K562 (cell line): ENCODE data around the gene TWSG1. TPM values are rescaled to one million over a fixed set of nuclear protein-coding genes. Genes with fewer than 3 reads are reported as not detected.
A peak's percentile ranks its signal among the peaks of the same experiment; 100 is the strongest.

ENCODE experiments used
- ATAC-seq: fragments of 200-7000 bp; cut with Tn5 transposase; 3 replicates; pipeline ENCODE4 v1.9.1; 2020; ENCODE audit warnings: moderate library complexity
- BruUV-seq: library from RNA; stranded (reverse); fragments of 400-500 nt; replicated peaks from 2 replicates; lab custom pipeline; 2021; lab: Mats Ljungman, UMichigan
- CTCF ChIA-PET: fragments of 300-600 bp; formaldehyde crosslinking; extraction: SDS; loops from one replicate; lab custom pipeline; 2021; ENCODE audit warnings: low intra/inter-chr PET ratio; lab: Yijun Ruan, JAX
- POLR2A ChIA-PET: fragments of 300-600, 350-650 bp; sonication (Branson Sonifier 250); formaldehyde crosslinking; extraction: SDS; loops from one replicate; lab custom pipeline; 2021; ENCODE audit warnings: antibody characterized with exemption, inconsistent platforms; lab: Yijun Ruan, JAX
- DNase-seq, 4 experiments: peaks; one replicate each; pipeline versions ENCODE4 v3.0.0 to v3.0.0-alpha.2; 2011 to 2018; ENCODE audit warnings: low spot score in 3 of 4, mixed read lengths in 3 of 4; ENCODE audit errors: extremely low read depth in 1 of 4
- FAIRE-seq: peaks from 2 replicates; lab custom pipeline; 2011; peaks lifted over from hg19 to GRCh38; lab: Jason Lieb, UNC
- H2AFZ ChIP-seq: 2 replicates; pipeline ENCODE4 v1.6.0; 2011; ENCODE audit warnings: low read depth, low read length, control low read depth, inconsistent platforms
- H3K27ac ChIP-seq: fragments of 200-600 bp; 3 replicates; pipeline ENCODE4 v1.8.0; 2011; ENCODE audit warnings: low read depth, mild to moderate bottlenecking, control low read depth, inconsistent platforms, low read length, moderate library complexity, mixed read lengths; ENCODE audit errors: extremely low read depth
- H3K27me3 ChIP-seq, 2 experiments: fragments of 300-600 bp in 1 of 2; 2 replicates in 1 of 2; 3 replicates in 1 of 2; pipeline versions ENCODE4 v1.6.0 to v1.8.0; 2011; ENCODE audit warnings: inconsistent platforms in 2 of 2, low read length in 2 of 2, mild to moderate bottlenecking in 1 of 2, mixed read lengths in 1 of 2, moderate library complexity in 1 of 2; ENCODE audit not compliant: control insufficient read depth in 2 of 2, insufficient read depth in 2 of 2
- H3K36me3 ChIP-seq: fragments of 300-600 bp; 3 replicates; pipeline ENCODE4 v1.8.0; 2011; ENCODE audit warnings: mild to moderate bottlenecking, low read length, inconsistent platforms; ENCODE audit not compliant: control insufficient read depth, insufficient read depth
- H3K4me1 ChIP-seq, 2 experiments: fragments of 200-600 bp in 1 of 2; replicated peaks in 1 of 2; 2 replicates in 1 of 2; 3 replicates in 1 of 2; pipeline versions ENCODE4 v1.5.1 to v1.8.0; 2011; ENCODE audit warnings: inconsistent platforms in 2 of 2, low read length in 2 of 2, mild to moderate bottlenecking in 1 of 2, mixed read lengths in 1 of 2, moderate library complexity in 1 of 2; ENCODE audit not compliant: control insufficient read depth in 2 of 2, insufficient read depth in 2 of 2
- H3K4me2 ChIP-seq: 2 replicates; pipeline ENCODE4 v1.6.1; 2011; ENCODE audit warnings: low read length, control low read depth, inconsistent platforms, mixed read lengths; ENCODE audit not compliant: insufficient read depth
- H3K4me3 ChIP-seq: fragments of 200-600 bp; sonication (generic), shearing (Covaris generic); 2 replicates; pipeline ENCODE4 v1.5.1; 2016; ENCODE audit warnings: control low read depth, inconsistent platforms
- H3K79me2 ChIP-seq: fragments of 200-600 bp; 3 replicates; pipeline ENCODE4 v1.8.0; 2011; ENCODE audit warnings: low read length, inconsistent platforms; ENCODE audit not compliant: control insufficient read depth, insufficient read depth
- H3K9ac ChIP-seq, 2 experiments: 2 replicates each; pipeline versions ENCODE4 v1.6.0 to v1.6.1; 2011; ENCODE audit warnings: low read depth in 2 of 2, low read length in 2 of 2, control low read depth in 1 of 2, inconsistent platforms in 1 of 2, mild to moderate bottlenecking in 1 of 2, mixed read lengths in 1 of 2; ENCODE audit not compliant: insufficient read depth in 1 of 2
- H3K9me1 ChIP-seq: one replicate; pipeline ENCODE4 v1.6.0; 2011; ENCODE audit warnings: inconsistent platforms, mild to moderate bottlenecking, low read length, moderate library complexity; ENCODE audit not compliant: control insufficient read depth, insufficient read depth
- H3K9me3 ChIP-seq: replicated peaks from 2 replicates; pipeline ENCODE4 v1.5.1; 2011; ENCODE audit warnings: low read depth, low read length, inconsistent platforms; ENCODE audit not compliant: control insufficient read depth, insufficient read depth
- H4K20me1 ChIP-seq: replicated peaks from 2 replicates; pipeline ENCODE4 v1.6.1; 2011; ENCODE audit warnings: low read length, inconsistent platforms, mixed read lengths; ENCODE audit not compliant: control insufficient read depth, insufficient read depth
- C11orf30 ChIP-seq: fragments of 450-650 bp; IDR thresholded peaks from 2 replicates; pipeline ENCODE4 v1.6.1; 2016; ENCODE audit warnings: low read depth, mild to moderate bottlenecking
- CC2D1A ChIP-seq: fragments of 450-650 bp; IDR thresholded peaks from 2 replicates; pipeline ENCODE4 v1.6.1; 2017; ENCODE audit warnings: mild to moderate bottlenecking
- CEBPG ChIP-seq, 3 experiments: fragments of 200-800 bp in 1 of 3; sonication (Bioruptor generic) in 1 of 3; sonication (generic) in 1 of 3; formaldehyde crosslinking in 1 of 3; IDR thresholded peaks in 2 of 3; conservative IDR thresholded peaks in 1 of 3; 2 replicates each; pipeline versions ENCODE4 v1.6.1 to v1.8.0; 2016 to 2022; ENCODE audit warnings: missing compliant biosample characterization in 2 of 3, missing genetic modification characterization in 2 of 3, mild to moderate bottlenecking in 1 of 3, missing genetic modification reagents in 1 of 3
- ETS2 ChIP-seq: IDR thresholded peaks from 2 replicates; pipeline ENCODE4 v1.6.1; 2016; ENCODE audit warnings: borderline replicate concordance, missing genetic modification characterization, mild to moderate bottlenecking, moderate library complexity, missing compliant biosample characterization; ENCODE audit not compliant: poor library complexity, severe bottlenecking
- HINFP ChIP-seq: fragments of 450-650 bp; conservative IDR thresholded peaks from 2 replicates; pipeline ENCODE4 v1.6.1; 2016; ENCODE audit warnings: missing genetic modification characterization, low read depth, mild to moderate bottlenecking, control low read depth, missing compliant biosample characterization
- HLTF ChIP-seq: fragments of 450-650 bp; IDR thresholded peaks from 2 replicates; pipeline ENCODE4 v1.6.1; 2016
- NFXL1 ChIP-seq: fragments of 450-650 bp; formaldehyde crosslinking; IDR thresholded peaks from 2 replicates; pipeline ENCODE4 v1.4.0; 2021; ENCODE audit warnings: mild to moderate bottlenecking
- NRF1 ChIP-seq, 2 experiments: fragments of 450-650 bp; IDR thresholded peaks in 1 of 2; conservative IDR thresholded peaks in 1 of 2; 2 replicates each; pipeline ENCODE4 v1.6.1; 2014; ENCODE audit warnings: mild to moderate bottlenecking in 2 of 2
- PML ChIP-seq: IDR thresholded peaks from 2 replicates; pipeline ENCODE4 v1.6.1; 2012; ENCODE audit warnings: low read length, inconsistent platforms
- POLR2AphosphoS5 ChIP-seq: IDR thresholded peaks from 2 replicates; pipeline ENCODE4 v1.6.1; 2011; ENCODE audit warnings: mild to moderate bottlenecking, low read depth, low read length, moderate library complexity; ENCODE audit not compliant: control insufficient read depth, insufficient read depth
- ZBTB12 ChIP-seq: fragments of 250-450 bp; sonication (Bioruptor Pico); IDR thresholded peaks from 2 replicates; pipeline ENCODE4 v1.4.0; 2020
- ZNF316 ChIP-seq: fragments of 450-650 bp; IDR thresholded peaks from 2 replicates; pipeline ENCODE4 v1.6.1; 2016
- ZNF551 ChIP-seq: fragments of 250-450 bp; sonication (Bioruptor Pico); IDR thresholded peaks from 2 replicates; pipeline ENCODE4 v1.5.0; 2021; ENCODE audit warnings: mild to moderate bottlenecking, moderate library complexity
- WGBS: fragments of 100-300 bp; shearing (Covaris generic); methylation state at CpG from one replicate; pipeline ENCODE4 v1.1.6; 2016; ENCODE audit warnings: low coverage, mixed read lengths; ENCODE audit not compliant: insufficient coverage; ENCODE audit errors: missing lambda C conversion rate; 5-methylcytosine and 5-hydroxymethylcytosine counted together
- in situ Hi-C: fragments of 300-500 bp; cut with MboI; formaldehyde crosslinking; loops from 4 replicates; pipeline ENCODE4 v1.15.0; 2018; ENCODE audit warnings: inconsistent platforms, mixed read lengths
- intact Hi-C: fragments of 100-400 bp; cut with micrococcal nuclease; formaldehyde crosslinking; loops from 2 replicates; pipeline ENCODE4 v1.14.2; 2022
- polyA plus RNA-seq, 8 experiments: library from polyadenylated mRNA; depleted of rRNA in 4 of 8; stranded (reverse) in 5 of 8; unstranded in 3 of 8; fragments of >200 nt; fragmentation: Nextera tagmentation in 2 of 8; fragmentation: Illumina TruSeq in 1 of 8; extraction: Ambion mirVana in 2 of 8; extraction: Trizol in 1 of 8; gene quantifications; 2 replicates each; pipeline versions ENCODE4 v1.2.1 to v1.2.3, GENCODE V29; 2011 to 2014; ENCODE audit warnings: inconsistent platforms in 1 of 8, missing spikeins in 1 of 8
- total RNA-seq, 7 experiments: library from RNA; depleted of rRNA in 6 of 7; stranded (reverse); fragments of >200 nt in 6 of 7; fragmentation: Illumina TruSeq in 2 of 7; extraction: Trizol in 2 of 7; gene quantifications; 2 replicates each; pipeline versions ENCODE4 v1.2.1 to v1.2.3, GENCODE V29; 2011 to 2021; ENCODE audit warnings: low replicate concordance in 1 of 7
- TF ChIP-seq, protein P1 (sequence below): sonication (generic); formaldehyde crosslinking; IDR thresholded peaks from 2 replicates; pipeline ENCODE4 v1.8.1; 2023; ENCODE audit warnings: mild to moderate bottlenecking, missing genetic modification reagents
- TF ChIP-seq, protein P2 (sequence below): sonication (generic); formaldehyde crosslinking; IDR thresholded peaks from 2 replicates; pipeline ENCODE4 v1.8.1; 2023; ENCODE audit warnings: mild to moderate bottlenecking, missing genetic modification reagents, moderate library complexity

TWSG1 gene
- total and polyA plus RNA-seq, 9 of the 15 experiments (the other 6 are each of a cell fraction or from before 2014, with no cell fraction given), result 10.4 to 37.2 (median 25.1) TPM

GRCh38 chr18:9441061-9441460 is 106.5 kb downstream of the TWSG1 start (continued):
- TF ChIP-seq, protein P1, sequence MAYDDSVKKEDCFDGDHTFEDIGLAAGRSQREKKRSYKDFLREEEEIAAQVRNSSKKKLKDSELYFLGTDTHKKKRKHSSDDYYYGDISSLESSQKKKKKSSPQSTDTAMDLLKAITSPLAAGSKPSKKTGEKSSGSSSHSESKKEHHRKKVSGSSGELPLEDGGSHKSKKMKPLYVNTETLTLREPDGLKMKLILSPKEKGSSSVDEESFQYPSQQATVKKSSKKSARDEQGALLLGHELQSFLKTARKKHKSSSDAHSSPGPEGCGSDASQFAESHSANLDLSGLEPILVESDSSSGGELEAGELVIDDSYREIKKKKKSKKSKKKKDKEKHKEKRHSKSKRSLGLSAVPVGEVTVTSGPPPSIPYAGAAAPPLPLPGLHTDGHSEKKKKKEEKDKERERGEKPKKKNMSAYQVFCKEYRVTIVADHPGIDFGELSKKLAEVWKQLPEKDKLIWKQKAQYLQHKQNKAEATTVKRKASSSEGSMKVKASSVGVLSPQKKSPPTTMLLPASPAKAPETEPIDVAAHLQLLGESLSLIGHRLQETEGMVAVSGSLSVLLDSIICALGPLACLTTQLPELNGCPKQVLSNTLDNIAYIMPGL (CRISPR knock-in tag), result no peak
- TF ChIP-seq, protein P2, sequence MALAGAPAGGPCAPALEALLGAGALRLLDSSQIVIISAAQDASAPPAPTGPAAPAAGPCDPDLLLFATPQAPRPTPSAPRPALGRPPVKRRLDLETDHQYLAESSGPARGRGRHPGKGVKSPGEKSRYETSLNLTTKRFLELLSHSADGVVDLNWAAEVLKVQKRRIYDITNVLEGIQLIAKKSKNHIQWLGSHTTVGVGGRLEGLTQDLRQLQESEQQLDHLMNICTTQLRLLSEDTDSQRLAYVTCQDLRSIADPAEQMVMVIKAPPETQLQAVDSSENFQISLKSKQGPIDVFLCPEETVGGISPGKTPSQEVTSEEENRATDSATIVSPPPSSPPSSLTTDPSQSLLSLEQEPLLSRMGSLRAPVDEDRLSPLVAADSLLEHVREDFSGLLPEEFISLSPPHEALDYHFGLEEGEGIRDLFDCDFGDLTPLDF (CRISPR knock-in tag), result no peak
- no peak for TF ChIP-seq HINFP (tag)
- no peak for TF ChIP-seq PML
- TF ChIP-seq CC2D1A, result no peak
- TF ChIP-seq NRF1 (conservative IDR thresholded peaks at IDR 0.05 in 1 of 2, IDR thresholded peaks at IDR 0.05 in 1 of 2), result no peak

DNA sequence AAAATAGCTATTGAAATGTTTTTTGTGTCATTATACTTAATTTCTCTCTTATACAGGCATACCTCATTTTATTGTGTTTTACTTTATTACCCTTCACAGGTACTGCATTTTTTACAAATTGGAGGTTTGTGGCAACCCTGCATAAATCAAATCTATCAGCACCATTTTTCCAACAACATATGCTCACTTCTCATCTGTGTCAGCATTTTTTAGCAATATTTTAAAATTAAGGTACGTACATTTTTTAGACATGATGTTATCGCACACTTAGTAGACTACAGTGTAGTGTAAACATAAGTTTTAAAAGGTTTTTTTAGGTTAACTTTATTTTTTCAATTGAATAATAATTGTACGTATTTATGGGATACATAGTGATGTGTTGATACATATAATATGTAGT is 110.0 kb downstream of the TWSG1 start:
- Histone ChIP-seq H3K9me1 (no peaks in the 10 kb centered on the region), H3K9ac (no peak overlapping the region), H3K4me3 (no peak overlapping the region), H3K4me2 (no peak overlapping the region), H3K9me3 (peaks cover 4% of the 10 kb centered on the region; the same call in 1 of the 2 replicates), H3K27me3 (no peaks in the 10 kb centered on the region), H3K27ac (no peak overlapping the region), H3K4me1 (peaks cover 0 to 3% of the 10 kb centered on the region in 2 experiments; a peak in 1 of 5 replicates), H4K20me1 (no peaks in the 10 kb centered on the region), H3K79me2 (no peaks in the 10 kb centered on the region), H2AFZ (no peak overlapping the region), H3K36me3 (no peaks in the 10 kb centered on the region)
- no TSS peak for BruUV-seq
- POLR2A ChIA-PET, result no interaction called here
- CTCF ChIA-PET, result no interaction called here
- intact Hi-C loops, result no loop called here
- FAIRE-seq (no peak), ATAC-seq (no peak), DNase-seq (no peak)
- in situ Hi-C loops, result no loop called here
- 67% methylated on average over 3 of the region's 3 CpGs for WGBS
- TF ChIP-seq NFXL1 (no peak), CEBPG (CRISPR knock-in tag; IDR thresholded peaks at IDR 0.05) (no peak), CEBPG (tag; conservative IDR thresholded peaks at IDR 0.05 in 1 of 2, IDR thresholded peaks at IDR 0.05 in 1 of 2) (no peak), HLTF (no peak), ZNF551 (CRISPR knock-in tag) (no peak), C11orf30 (peak; percentile 54), ZNF316 (peak; percentile 82), ETS2 (tag) (no peak), ZBTB12 (CRISPR knock-in tag) (no peak), POLR2AphosphoS5 (no peak)
